Germinal center (tissue), 1 donor: ENCODE results near the gene LDLRAD2.

Experiments used
- DNase-seq: peaks from one replicate; pipeline ENCODE4 v3.0.0; 2012; ENCODE audit warnings: mixed read lengths, low spot score

The LDLRAD2 gene

GRCh38 chr1:21843996-21844395 lies 31.9 kb downstream of the LDLRAD2 start:
- DNase-seq: no peak

- DNase-seq: no peak
These were observed 33.9 kb downstream of the LDLRAD2 start for GRCh38 chr1:21845646-21846641.

DNA sequence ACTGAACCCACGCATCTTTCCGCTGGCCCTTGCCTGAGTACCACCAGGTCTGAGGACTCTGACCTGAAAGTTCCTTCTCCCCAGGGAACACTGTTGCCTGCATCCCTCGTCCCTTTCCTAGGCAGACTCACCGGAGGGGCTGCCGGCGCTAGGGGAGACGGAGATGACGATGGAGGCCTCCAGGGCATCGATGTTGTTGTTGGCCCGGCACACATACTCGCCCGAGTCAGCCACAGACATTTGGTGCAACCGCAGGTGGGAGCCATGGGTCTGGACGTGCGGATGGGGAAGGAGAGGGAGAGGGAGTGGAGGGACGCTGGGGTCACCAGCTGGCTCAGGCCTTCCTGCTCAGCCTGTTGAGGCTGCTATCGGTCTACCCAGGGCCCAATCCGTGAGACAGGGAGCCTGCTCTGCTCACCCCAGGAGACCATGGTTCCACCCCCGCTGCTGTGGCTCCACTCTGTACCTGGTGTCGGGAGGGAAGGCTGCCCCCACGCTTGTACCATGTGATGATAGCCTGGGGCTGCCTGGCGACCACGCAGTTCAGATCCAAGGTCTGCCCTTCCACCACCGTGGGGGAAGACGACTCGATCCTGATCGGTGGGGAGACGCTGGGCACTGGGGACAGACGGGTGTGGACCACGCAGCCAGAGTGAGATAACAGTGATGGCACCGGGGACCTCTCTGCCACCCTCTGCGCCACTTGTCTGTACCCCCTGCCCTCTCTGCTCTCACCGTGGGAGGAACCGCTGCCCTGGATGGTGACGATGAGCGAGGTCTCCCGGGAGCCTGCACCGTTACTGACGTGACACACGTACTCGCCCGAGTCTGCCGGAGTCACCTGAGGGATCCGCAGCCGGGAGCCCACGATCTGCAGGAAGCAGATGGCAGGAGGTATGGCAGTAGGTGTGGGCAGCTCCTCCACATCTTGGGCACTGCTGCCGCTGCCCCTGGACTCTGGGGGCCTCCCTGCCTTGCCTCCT lies 35.4 kb downstream of the LDLRAD2 start:
- no peak for DNase-seq

DNA sequence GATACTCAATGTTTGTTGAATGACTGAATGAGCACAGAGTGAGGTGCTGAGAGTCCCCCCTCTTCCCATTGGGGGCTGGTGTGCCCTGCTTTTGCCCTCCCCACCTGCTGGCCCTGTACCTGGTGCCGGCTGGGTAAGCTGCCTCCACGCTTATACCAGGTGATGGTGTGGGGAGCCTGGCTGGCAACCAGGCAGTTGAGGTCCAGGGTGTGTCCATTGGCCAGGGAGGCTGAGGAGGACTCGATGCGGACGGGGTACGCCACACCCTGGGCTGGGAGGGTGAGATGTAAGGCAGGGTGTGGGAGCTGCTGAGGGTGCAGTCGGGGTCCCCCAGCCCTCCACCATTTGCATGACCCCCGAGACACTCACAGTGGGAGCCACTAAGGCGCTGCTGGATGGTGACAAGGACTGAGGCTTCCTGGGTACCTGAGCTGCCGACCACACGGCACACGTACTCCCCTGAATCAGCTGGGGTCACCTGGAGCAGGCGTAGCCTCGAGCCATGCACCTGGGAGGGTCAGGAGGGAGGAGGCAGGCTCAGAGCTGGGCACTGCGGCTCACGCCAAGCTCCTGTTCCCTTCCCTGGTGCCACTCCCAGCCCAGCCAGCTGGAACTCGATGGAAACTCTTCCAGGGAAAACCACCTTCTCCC lies 36.6 kb downstream of the LDLRAD2 start:
- no peak for DNase-seq

DNA sequence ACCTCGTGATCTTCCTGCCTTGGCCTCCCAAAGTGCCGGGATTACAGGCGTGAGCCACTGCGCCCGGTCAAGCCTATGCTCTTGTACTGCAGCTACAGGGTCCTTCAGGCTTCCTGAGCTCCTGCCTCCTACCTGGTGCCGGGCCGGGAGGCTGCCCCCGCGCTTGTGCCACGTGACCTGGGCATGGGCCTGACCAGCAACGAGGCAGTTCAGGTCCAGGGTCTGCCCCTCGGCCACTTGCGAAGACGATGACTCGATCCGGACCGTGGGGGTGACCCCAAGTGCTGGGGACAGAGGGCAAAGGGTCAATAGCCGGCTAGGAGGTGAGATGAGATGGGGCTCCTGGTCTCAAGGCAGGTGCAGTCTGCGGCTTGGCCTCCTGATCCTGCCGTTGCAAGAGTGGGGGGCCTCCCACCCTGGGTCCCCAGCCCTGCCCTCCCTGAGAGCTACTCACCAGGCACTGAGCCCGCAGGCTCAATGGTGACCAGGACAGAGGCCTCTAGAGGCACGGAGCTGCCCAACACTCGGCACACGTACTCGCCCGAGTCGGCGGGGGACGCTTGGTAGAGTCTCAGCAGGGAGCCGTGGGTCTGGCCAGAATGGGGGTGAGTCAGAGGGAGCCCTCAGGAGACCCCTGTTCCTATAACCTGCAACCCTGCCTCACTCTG lies 38.0 kb downstream of the LDLRAD2 start:
- DNase-seq: no peak

DNA sequence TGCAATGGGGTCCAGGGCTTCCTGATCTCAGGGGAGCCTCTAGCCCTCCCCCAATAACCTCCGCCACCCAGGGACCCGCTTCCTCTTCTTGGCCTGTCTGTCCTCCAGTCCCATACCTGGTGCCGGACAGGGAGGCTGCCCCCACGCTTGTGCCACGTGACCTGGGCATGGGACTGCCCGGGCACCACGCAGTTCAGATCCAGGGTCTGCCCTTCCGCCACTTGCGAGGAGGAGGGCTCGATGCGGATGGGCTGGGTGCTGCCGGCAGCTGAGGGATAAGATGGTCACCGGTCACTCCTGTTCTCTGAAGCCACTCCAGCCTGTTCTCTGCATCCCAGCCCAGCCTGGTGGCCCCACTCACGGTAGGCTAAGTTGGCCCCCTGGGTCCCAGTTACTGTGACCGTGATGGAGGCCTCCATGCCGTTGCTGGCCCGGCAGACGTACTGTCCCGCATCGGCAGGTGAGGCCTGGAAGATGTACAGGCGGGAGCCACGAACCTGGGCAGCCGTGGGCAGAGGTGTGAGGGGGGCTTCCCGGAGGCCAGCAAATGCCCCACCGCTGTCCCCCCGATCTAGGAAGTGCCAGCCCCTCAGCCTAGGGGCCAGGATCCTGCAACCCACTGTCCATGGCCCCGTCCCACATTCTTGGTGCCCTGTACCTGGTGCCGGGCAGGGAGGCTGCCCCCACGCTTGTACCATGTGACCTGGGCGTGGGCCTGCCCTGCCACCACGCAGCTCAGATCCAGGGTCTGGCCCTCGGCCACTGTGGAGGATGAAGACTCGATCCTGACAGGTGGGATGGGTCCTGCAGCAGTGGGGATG lies 39.6 kb downstream of the LDLRAD2 start:
- DNase-seq: no peak

- peak; percentile 30 for DNase-seq
These were observed 40.4 kb downstream of the LDLRAD2 start for GRCh38 chr1:21852282-21853130.

- DNase-seq: no peak
These were observed 41.0 kb downstream of the LDLRAD2 start for GRCh38 chr1:21853131-21853427.

- DNase-seq: no peak
These were observed 42.2 kb downstream of the LDLRAD2 start for GRCh38 chr1:21854090-21854750.

DNA sequence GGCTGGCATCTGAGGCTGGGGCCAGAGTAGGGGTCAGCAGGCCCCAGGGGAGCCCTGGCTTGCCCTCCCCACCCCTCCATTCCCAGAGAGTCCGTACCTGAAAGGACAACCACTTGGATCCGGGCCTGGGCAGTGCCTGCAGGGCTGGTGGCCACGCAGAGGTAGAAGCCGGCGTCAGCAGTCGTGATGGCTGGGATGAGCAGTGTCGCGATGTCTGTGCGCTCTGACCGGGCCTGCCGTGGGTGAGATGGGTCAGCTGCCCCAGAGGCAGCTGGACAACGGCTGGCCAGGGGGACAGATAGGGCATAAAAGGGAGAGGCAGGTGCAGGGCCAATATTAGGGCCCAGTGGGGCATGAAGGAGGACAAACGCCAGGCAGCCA lies 42.7 kb downstream of the LDLRAD2 start:
- DNase-seq: no peak

- DNase-seq: no peak
These were observed 43.4 kb downstream of the LDLRAD2 start for GRCh38 chr1:21855257-21856096.

- DNase-seq: no peak
These were observed 45.2 kb downstream of the LDLRAD2 start for GRCh38 chr1:21857142-21857839.

DNA sequence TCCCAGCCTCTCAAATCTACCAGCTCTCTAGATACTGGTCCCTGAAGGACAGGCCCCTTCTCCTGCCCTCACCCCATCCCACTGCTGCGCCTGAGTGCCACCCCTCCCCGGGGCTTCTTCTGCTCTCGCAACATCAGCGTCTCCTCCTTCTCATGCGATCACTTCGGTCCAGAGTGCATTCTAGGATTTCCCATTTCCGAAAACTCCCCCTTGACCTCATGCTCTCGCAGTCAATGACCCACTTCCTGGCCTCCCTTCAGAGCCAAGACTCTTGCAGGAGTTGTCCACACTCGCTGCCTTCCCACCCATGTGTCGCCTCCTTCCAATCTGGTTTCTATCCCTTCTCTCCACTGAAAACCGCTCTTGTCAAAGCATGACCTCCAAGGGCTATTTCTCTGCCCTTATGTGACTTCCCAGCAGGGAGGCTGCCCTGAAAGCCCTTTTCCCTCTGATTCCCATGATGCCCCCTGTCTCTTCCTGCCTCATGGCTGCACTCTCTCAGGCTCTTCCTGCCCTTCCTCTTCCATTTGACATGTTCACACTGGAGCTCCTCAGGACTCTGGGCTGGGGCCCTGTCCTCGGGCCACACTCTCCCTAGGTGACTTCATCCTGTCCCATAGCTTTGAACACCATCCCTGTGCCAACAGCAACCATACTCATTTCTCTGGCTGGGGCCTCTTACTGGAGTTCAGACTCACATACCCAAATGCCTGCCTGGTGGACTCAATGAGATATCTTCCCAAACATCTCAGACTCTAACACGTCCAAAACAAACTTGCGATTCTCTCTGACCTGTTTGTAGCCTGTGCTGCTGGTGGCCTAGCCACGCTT lies 46.0 kb downstream of the LDLRAD2 start:
- DNase-seq: no peak

DNA sequence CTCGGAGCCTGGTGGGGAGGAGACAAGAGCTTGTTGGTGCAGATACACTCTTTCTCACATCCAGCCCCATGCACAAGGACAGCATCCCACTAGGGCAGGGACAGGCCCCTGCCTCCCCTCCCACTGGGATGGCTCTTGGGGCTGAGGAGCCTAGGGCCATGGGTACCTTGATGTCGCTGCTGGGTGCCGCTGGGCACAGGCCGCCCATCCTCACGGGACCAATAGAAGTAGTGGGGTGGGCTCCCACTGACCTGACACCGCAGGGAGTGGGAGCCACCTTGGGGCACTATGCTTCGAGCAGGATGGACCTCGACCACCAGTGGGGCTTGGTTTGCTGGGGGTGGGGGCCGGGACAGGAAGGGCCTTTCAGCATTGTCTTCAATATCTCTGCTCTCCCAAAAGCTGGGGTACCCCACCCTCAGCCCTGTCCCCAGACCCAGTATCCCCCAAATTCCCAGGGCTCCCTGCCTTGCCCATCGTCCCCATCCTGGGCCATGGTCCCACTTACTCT lies 47.7 kb downstream of the LDLRAD2 start:
- no peak for DNase-seq

- DNase-seq: no peak
These were observed 48.9 kb downstream of the LDLRAD2 start for GRCh38 chr1:21860971-21861370.

DNA sequence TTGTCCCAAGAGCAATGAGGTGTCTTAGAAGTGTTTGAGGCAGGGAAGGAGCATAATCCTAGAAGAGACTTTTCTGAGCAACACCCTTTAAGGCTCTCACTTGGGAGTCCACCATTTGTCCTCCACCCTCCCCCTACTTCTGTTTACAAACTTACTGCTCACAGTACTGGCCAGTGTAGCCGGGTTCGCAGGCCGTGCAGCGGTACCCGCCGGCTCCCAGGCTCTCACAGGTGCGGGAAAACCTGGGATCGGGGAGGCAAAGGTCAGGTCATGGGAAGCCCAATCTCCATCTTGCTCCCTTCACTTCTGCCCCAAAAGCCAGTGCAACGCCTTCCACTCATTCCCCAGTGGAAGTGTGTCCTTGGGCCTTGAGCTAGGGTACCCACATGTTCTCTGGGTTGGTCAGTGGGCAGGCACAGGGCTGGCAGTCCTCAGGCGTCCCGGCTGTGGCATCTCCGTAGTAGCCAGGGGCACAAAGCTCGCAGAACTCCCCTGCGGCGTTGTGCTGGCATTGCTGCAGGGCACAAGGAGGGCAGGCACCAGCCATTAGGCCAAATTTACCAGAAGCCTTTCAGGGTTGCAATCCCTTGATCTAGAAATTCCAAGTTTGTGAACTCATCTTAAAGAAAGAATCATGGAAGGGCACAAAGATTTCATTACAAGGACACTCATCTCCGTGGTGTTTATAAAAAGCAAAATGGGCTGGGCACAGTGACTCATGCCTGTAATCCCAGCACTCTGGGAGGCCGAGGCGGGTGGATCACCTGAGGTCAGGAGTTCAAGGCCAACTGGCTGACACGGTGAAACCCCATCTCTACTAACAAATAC lies 49.8 kb downstream of the LDLRAD2 start:
- no peak for DNase-seq
